ENCODE measurements around the gene CLIP3.
A peak's percentile ranks its signal among the peaks of the same experiment; 100 is the strongest.
"Not testable (repeated sequence)": the region's sequence is repeated elsewhere in the genome, so short reads cannot be mapped to it uniquely, and the experiment has no call there.

Gene CLIP3

GRCh38 chr19:36032251-36033104, at the start of gene CLIP3:
Gene CLIP3 (minus strand): TSS chr19:36032873. CDS start chr19:36032357, 516 bp downstream.
- no peak for DNase-seq (ENCODE audit: low read depth)

- no peak for DNase-seq (ENCODE audit: low read depth)
These were observed 49.2 kb upstream of the CLIP3 start for GRCh38 chr19:36081894-36082293.

- DNase-seq (ENCODE audit: low read depth): no peak
These were observed 48.7 kb upstream of the CLIP3 start for GRCh38 chr19:36081385-36081784.

GRCh38 chr19:36079389-36079945, 46.8 kb upstream of the CLIP3 start:
- DNase-seq (ENCODE audit: low read depth): no peak

GRCh38 chr19:36073121-36073876, 40.6 kb upstream of the CLIP3 start:
- DNase-seq (ENCODE audit: low read depth): no peak

GRCh38 chr19:36072081-36072480, 39.4 kb upstream of the CLIP3 start:
- DNase-seq (ENCODE audit: low read depth): no peak

- DNase-seq (ENCODE audit: low read depth): not testable (repeated sequence)
These were observed 36.3 kb upstream of the CLIP3 start for GRCh38 chr19:36068810-36069499.

GRCh38 chr19:36067681-36068080, 35.0 kb upstream of the CLIP3 start:
- DNase-seq (ENCODE audit: low read depth): no peak

GRCh38 chr19:36064826-36065225, 32.2 kb upstream of the CLIP3 start:
- no peak for DNase-seq (ENCODE audit: low read depth)

- DNase-seq (ENCODE audit: low read depth): no peak
These were observed 28.7 kb upstream of the CLIP3 start for GRCh38 chr19:36061367-36061766.

GRCh38 chr19:36060430-36060829, 27.8 kb upstream of the CLIP3 start:
- no peak for DNase-seq (ENCODE audit: low read depth)

GRCh38 chr19:36059180-36059910, 26.7 kb upstream of the CLIP3 start:
- no peak for DNase-seq (ENCODE audit: low read depth)

GRCh38 chr19:36058481-36059179, 26.0 kb upstream of the CLIP3 start:
- no peak for DNase-seq (ENCODE audit: low read depth)

- peak; percentile 72 for DNase-seq (ENCODE audit: low read depth)
These were observed 22.3 kb upstream of the CLIP3 start, which contains the start of gene WDR62 for GRCh38 chr19:36054733-36055686. Gene WDR62 (plus strand): TSS chr19:36054897. CDS start chr19:36054972, 75 bp downstream.

- DNase-seq (ENCODE audit: low read depth): peak; percentile 100
These were observed 21.6 kb upstream of the CLIP3 start, which contains the start of gene THAP8 for GRCh38 chr19:36054119-36054732. Gene THAP8 (minus strand): TSS chr19:36054285. CDS start chr19:36054217, 68 bp downstream.

GRCh38 chr19:36051637-36052036, 19.0 kb upstream of the CLIP3 start:
- DNase-seq (ENCODE audit: low read depth): no peak

- DNase-seq (ENCODE audit: low read depth): no peak
These were observed 18.6 kb upstream of the CLIP3 start for GRCh38 chr19:36051236-36051635.

GRCh38 chr19:36049080-36049698, 16.5 kb upstream of the CLIP3 start:
- DNase-seq (ENCODE audit: low read depth): no peak

GRCh38 chr19:36047835-36048234, 15.2 kb upstream of the CLIP3 start:
- DNase-seq (ENCODE audit: low read depth): no peak
